Cardiac septum (tissue), 1 donor: ENCODE data around the gene KCTD5. TPM values are rescaled to one million over a fixed set of nuclear protein-coding genes. Genes with fewer than 3 reads are reported as not detected.
A peak's percentile ranks its signal among the peaks of the same experiment; 100 is the strongest.

Experiments used
- DNase-seq: peaks from one replicate; pipeline ENCODE4 v3.0.0-alpha.2; 2020; ENCODE audit warnings: low spot score
- intact Hi-C: fragments of 100-400 bp; cut with DNase I; formaldehyde crosslinking; loops from one replicate; pipeline ENCODE4 v1.14.0; 2022
- total RNA-seq: library from RNA; stranded (reverse); fragmentation: NEBNext Ultra II Directional; extraction: Animal tissue kit (Norgen Biotek cat#: 25700); gene quantifications from one replicate; pipeline ENCODE4 v1.2.1, GENCODE V29; 2021
- donor health status: DM: no; HTN: no; CAD: no.

The KCTD5 gene
- total RNA-seq, 1 donor from 2014 or later: 13.9 TPM

DNA sequence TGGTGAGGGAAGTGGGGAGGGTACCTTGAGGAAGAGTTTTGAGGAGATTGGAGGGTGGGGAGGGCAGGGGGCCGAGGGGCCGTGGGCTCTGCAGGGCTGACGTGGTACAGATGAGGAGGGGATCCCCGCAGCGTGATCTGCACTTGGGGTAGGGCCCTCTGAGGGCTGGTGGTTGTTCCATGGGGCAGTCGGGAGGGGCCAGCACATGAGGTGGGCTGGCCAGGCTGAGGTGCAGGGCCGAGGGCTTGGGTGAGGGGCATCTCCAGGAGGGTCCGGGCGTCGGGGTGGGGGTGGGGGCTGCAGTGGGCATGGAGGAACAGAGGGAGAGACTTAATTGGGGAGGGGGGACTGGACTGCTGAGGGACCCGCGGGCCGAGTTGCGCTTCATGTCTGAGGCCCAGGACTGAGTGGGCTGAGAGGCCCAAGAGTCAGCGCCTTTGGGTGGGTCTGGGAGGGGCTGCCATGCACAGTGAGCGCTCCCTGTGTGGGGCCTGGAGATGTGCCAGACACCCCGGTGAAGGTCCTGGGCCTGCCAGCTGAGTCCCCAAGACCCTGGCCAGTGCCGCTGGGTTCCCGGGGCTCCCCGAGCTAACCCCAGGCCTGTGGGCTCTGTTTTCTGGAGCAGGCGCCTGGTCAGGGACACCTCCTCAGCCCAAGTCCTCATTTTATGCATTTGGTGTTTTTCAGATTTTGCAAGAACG lies 24.4 kb downstream of the KCTD5 start:
- intact Hi-C loops: no loop called here
- DNase-seq: no peak

DNA sequence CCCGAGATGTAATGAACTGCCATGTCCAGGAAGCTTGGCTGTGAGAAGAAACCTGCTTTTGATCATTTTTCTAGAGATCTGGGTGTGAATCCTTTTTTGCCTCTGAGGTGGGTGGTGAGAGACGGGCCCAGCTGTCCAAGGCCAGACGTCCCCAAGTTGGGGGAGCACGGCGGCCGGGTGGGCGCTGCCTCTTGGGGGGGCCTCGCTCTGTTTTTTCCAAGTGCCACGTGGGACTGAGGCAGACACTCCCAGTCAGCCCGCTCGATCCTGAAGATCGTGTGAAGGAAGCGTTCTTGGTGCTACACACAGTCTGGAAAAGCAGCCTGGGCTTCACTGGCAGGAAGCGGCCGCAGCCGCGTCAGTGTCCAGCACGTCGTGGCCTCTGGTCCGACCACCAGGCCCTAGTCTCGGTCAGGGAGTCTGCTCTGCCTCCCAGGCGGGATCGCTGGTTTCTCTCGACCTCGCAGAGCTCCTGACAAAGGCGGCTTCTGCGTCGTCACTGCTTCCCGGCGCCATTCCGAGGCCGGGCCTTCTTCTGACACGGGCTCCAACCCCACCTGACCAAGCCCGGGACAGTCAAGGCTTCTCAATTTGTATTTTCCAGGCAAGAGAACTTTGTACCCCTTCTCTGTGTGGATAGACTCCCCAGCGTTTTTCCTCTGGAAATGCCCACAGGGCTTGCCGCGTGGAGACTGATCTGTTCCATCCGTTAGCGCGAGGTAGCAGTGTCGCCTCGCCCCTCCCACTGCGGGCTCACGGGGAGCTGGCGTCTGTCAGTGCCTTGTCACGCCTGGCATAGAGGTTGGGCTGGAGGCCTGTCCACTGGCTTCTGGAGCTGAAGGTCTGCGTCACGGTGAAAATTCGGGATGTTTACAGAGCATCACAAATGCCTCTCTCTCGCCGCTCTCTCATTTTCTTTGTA lies 25.3 kb downstream of the KCTD5 start:
- no peak for DNase-seq
- intact Hi-C loops: no loop called here

DNA sequence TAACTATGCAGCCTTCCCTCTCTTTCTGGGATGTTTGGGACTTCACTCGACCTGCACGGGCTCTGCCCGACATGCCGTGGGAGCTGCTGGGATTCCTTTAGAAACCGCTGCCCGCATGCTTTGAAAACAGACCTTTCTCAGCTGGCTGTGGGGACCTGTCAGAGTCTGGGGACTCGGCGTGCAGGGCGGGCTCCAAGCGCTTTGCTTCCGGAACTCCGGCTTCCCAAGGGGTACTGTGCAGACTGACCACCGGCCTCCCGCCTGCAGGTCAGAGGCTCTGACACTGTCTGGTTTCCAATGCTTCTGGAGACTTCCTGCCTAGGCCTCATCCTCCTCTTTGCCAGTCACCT lies 25.9 kb downstream of the KCTD5 start:
- DNase-seq: no peak
- intact Hi-C loops: no loop called here

DNA sequence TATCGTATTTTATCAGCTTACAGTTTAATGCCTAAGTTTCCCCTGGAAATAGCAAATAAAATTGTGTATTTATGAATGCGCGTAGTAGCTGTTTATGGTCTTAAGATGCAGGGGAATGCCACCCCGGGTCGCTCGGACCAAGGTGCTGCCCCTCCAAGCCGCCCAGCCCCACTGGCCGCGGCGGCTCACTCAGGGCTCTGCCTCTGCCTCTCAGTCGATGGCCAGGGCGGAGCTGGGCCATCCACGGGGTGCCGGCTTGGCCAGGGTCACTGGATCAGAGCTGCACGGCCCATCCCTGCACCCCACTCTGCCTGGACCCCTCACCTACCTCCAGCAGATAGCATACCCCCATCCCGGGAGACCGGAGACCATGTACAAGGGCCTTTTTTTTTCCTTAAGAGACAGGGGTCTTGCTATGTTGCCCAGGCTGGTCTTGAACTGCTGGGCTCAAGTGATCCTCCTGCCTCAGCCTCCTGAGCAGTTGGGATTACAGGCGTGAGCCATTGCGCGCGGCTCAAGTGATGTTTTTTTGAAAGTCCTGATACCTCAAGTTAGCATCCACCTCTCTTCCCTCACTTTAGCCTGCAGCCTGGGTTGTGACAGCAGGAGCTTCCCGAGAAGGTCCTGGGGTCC lies 26.7 kb downstream of the KCTD5 start:
- DNase-seq: no peak
- intact Hi-C loops: no loop called here

DNA sequence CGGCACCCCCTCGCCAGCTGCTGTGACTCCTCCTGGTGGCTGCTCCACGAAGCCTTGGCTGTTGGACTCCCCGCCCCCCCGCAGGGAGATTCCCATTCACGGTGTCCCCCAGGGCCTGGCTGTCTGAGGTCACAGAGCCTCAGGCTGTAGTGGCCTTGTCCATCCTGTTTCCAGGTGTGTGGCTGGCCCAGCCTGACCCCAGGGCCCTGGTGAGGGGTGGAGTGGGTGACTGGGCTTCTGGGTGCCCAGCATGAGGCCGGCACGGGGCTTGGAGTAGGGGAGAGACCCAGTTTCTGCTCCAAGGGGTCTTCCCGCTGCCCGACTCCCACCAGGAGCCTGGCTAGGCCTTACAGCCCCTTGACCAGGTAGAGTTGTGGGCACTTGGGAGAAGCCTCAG lies 27.3 kb downstream of the KCTD5 start:
- intact Hi-C loops: no loop called here
- DNase-seq: no peak

DNA sequence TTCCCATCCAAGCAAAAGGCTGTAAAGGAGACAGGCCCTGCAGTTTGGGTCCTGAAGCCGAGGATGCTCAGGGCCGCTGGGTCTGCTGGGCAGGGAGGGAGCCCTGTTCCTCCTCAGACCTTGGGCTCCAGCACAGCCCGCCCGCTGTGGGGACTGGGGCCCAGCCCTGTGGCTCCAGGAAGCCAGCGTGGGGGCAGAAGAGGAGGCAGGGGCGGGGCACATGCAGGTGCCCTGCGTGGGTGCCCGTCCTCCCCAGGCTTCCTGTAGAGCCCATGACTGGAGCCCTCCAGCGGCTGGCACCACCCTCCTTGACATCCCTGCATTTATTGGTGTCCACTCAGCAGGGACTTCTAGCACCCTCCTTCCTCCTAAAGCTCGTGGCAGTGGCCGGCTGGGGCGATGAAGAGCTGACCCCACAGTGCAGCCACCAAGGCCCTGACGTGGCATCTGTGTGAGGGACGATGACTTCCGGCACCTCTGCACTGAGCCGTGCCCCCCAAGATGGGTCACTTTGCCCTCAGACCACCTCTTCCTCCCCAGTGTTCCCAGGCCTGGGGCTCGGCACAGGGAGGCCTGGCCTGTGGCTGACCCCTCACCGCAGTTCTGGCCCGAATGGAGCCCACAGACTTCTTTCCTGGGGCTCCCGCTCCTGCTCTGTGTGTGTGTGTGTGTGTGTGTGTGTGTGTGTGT lies 27.8 kb downstream of the KCTD5 start:
- DNase-seq: no peak
- intact Hi-C loops: no loop called here

DNA sequence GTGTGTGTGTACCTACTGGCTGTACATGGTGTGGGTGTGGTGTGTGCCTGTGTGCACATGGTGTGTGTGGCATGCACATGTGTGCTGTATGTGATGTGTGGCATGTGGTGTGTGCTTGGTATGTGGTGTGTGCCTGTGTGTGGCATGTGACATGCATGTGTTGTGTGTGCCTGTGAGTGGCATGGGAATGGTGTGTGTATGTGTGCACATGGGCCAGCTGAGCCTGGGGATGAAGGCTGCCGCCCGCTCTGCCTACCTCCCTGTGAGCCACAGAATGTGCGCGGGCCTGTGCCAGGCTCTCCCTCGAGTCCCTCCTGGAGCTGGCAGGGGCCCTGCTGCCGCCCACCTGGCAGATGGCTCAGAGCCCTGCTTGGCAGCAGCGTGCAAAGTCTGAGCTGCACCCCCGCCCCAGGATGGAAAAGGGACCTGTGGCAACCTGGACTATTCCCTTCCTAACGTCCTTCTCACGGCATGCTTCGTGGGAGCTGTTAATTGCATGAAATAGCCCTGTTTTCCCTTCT lies 28.4 kb downstream of the KCTD5 start:
- DNase-seq: no peak
- intact Hi-C loops: no loop called here

DNA sequence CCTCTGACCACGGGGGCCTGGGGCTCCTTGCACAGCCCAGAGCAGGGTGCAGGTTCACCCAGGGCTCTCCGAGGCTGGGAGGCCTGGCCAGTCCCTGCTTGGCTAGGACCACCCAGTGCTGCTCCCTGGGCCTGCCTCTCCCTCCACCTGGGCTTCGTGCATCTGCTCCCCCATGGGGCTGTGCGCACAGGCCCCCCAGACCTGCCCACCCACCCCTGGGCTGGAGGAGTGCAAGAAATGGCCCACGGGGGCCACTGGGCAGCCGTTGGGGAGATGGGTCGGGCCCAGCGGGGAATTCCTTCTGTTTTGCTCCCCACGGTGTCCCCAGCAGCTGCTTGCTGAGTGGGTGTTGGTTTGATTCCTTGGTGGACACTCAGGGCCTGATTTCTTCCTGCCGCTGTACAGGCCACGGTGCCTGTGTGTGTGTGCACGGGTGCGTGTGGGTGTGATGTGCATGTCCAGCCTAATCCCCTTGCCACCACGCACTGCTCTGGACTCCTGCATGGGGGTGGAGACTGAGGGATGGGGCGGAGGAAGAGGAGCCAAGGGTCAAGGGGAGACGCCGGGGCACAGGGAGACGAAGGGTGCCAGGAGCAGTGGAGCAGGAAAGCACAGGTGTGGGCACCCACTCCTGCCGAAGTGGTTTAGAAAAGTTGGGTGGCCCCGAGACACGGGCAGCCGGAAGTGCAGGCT lies 29.2 kb downstream of the KCTD5 start:
- no peak for DNase-seq
- intact Hi-C loops: no loop called here

DNA sequence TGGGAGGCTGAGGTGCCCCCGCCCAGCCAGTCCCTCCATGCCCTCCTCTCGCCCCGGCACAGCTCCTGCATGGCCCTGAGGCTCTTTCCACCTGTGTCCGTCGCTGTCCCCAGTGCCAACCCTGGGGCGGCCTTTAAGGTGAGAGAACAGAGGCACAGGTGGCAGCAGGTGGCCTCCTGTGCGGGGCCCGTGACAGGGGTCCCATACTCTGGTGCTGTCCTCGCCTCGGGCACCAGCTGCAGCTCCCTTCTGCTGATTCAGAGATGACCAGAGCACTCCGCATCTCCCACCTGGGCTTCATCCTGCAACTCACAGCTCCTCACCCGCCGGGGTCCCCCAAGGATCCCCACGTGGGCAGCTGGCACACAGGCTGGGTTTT lies 29.7 kb downstream of the KCTD5 start:
- no peak for DNase-seq
- intact Hi-C loops: no loop called here

DNA sequence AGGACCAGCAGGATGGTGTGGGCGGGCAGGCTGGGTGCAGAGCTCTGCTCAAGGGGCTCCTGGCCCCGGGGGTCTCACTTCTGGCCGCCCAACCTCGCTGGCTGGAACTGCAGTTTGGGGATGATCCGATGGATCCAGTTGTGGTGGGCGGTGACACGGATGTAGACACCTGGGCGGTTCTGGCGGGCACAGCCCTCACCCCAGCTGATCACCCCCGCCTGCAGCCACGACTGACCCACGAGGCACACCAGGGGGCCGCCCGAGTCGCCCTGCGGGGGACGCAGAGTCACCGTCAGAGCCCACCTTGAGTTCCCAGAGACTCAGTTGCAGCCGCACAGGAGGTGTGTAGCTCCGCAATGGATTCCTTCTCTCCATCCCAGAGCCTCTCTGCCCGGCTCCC lies 30.2 kb downstream of the KCTD5 start:
- no peak for DNase-seq
- intact Hi-C loops: no loop called here

DNA sequence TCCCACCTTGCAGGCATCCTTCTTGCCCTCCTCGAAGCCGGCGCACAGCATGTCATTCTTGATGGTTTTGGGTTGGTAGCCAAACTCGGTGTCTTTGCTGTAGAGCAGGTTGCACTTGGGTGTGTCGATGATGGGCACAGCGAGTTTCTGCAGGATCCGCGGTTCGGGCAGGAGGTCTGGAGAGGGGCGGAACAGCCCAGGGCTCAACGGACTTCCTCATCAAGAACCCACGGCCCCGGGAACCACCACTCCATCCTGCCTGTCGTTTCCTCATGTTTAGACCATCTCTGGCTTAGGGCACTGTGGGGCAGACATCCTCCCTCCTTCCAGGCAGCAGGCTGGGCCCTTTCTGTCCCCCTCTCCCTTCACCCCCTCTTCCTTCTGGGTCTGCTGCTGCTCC lies 31.2 kb downstream of the KCTD5 start:
- intact Hi-C loops: no loop called here
- DNase-seq: no peak

DNA sequence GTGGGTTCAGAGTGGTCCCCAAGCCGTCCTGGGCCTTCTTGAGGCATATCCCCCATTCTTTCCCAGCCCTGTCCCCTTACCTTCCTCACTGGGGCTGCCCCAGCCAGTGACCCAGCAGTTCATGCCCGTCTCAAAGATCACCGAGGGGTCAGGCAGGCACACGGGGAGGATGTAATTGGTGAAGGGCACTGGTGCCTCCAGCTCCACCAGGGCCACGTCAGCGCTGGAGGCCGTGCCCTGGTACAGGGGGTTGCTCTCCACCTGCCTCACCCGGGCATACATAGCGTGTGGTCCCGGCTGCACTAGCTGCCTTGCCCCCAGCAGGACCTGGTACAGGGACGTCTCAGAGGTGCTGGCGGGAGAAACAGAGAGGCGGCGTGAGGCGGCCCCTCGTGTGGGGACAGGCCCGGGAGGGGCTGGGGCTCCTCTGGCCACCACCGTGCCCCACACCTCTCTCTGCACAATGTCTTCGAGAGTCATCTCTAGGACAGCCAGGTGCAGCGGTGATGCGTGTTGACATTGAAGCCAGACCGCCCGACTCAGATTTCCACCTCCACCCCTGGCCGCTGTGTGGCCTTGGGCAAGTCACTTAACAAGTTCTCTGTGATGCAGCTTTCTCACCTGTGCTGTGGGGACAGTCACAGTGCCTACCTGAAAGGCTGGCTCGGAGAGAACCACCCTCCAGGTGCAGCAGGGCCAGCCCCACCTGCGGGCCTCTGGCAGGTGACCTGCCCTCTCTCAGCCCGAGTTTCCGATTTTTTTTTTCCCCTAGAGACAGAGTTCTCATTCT lies 31.9 kb downstream of the KCTD5 start:
- no peak for DNase-seq
- intact Hi-C loops: no loop called here

DNA sequence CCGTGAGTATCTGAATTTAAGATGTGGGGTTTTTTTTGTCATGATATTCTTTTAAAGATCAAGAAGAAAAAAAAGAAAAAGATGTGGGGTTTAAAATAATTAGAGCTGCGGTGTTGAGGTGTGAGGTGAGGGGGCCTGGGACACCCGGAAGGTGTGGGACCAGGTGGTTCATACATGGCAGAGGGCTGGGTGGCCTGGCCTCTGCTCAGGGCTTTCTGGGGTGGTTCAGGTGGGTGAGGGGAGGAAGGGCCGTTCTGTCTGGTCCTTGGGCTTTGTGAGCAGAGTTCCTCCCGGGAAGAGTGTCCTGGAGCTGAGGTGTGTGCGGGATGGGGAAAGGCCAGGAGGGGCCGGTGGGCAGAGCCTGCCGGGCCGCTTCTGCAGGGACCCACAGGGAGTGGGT lies 32.7 kb downstream of the KCTD5 start:
- no peak for DNase-seq

DNA sequence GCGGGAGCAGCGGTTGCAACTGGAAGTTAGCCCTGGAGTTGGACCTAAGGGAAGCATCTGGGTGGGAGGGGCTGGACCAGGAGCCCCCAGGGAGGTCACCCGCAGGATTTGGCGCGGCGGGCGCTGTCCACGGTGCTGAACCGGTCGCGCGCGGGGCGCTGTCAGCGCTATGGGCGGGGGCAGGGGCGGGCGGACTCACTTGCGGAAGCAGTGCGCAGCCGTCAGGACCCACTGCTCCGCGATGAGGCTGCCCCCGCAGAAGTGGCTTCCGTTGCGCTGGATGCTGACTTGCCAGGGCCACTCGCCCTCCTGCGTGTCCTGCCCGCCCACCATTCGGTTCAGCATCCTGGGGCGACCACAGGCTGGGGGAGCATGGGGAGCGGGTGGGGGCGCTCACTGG lies 33.2 kb downstream of the KCTD5 start:
- intact Hi-C loops: no loop called here
- peak; percentile 84 for DNase-seq

More for the DNA sequence above, 32.7 kb downstream of the KCTD5 start:
- intact Hi-C loops: no loop called here

DNA sequence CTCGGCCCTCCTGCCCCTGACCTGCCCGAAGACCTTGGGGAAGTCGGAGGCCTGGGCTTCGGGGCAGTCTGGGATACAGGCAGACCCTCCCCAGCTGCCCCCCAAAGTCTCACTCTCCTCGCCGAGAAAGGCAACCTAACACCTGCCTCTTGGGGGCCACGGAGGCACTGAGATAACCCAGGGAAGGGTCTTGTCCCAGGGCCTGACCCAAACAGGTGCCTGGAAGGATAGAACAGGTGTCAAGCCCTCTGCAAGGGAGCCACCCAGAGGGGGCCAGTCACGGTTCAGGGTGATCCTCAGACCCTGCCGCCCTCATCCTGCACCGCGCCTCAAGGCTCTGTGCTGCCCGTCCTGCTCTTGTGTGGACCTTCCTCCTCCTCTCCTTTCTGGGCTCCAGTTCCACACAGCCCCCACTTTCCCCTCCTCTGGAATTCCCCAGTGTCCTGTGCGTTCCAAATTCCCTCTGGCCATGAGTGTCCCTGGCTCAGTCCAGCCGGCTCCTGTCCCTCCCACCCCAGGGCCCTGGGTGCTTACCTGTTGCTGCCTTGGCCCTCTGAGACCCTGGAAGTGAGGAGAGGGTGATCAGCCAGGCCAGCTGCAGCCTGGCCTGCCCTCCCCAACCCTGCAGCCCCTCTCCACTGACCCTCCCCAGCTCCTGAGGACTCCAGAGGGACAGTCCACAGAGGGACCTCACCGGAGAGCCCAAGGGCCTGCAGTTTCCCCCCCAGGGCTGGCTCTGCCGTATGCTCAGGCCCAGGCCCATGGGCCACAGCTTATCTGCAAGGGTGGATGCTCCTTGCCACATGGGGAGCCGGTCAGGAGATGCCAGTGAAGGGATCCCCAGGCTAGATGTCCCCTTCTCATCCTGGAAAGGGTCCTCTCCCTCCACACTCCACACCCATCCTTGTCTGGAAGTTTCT lies 33.9 kb downstream of the KCTD5 start:
- intact Hi-C loops: no loop called here
- DNase-seq: no peak

DNA sequence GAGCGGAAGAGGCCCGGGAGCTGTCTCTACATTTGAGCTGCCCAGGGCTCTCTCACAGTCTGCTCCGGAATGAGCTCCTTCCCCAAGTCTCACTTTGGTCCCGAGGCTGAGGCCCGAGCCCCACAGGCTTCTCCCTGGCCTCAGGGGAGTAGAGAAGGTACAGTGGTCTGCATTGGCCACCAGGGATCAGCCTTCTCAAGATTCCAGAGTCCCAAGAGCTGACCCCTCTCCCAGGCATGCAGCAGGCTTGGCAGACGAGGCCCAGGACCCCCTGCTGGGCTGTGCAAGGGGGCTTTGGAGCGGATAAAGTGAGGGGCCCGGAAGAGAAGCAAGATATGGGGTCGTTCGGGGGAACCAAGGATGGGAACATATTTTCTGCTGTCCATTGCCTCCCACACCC lies 34.6 kb downstream of the KCTD5 start:
- intact Hi-C loops: no loop called here
- no peak for DNase-seq

DNA sequence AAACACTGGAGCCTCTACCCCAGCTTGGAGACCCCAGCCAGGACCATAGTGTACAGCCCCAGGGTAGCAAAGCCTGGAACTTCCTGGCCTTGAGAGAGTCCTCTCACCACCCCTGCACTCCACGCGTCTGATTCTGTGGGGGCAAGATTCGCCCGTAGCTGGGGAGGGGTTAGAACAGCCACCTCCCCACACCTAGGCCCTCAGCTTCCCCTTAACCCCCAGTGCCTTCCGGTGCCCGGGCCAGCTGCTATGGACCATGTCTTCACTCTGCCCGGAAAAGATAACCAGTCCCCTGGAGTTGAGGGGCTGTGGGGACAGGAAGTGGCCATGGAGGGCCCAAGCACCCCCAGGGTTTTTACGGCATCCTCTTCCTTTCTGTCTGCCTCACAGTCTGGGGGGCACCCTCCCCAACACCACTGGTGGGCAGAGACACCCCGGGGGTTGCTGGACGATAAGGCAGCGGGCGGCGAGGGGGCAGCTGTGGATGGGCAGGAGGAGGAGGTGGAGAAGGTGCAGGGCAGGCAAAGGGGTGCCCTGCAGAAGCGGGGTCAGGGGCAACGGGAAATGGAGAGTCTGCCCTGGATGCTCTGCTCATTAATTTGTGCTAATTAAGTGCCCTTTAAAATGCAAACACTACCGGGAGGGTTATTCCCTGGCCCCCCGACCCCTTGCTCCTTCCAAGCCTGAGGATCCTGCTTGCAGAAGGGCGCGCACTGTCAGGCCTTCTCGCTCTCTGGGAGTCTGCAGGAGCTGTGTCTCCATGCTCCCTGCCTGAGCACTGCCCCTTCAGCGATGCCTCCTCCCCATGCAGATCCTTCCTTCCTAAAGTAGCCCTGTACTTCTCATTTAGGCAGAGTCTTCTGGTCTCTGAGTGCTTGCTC lies 35.3 kb downstream of the KCTD5 start:
- intact Hi-C loops: no loop called here
- no peak for DNase-seq
